Ascending aorta (tissue), 2 donors: ENCODE data around the gene ACTR5. TPM values are rescaled to one million over a fixed set of nuclear protein-coding genes. Genes with fewer than 3 reads are reported as not detected.
"Not testable (repeated sequence)": the region's sequence is repeated elsewhere in the genome, so short reads cannot be mapped to it uniquely, and the experiment has no call there.

Experiments
- DNase-seq, 2 donors: peaks; one replicate each; pipeline ENCODE4 v3.0.0-alpha.2; 2019; ENCODE audit warnings: low spot score in 2 of 2
- H3K27ac ChIP-seq, 2 donors: fragments of 200-600 bp; sonication (generic); one replicate each; pipeline ENCODE4 v1.5.1; 2016 to 2017; ENCODE audit warnings: mild to moderate bottlenecking in 1 of 2
- H3K27me3 ChIP-seq: fragments of 200-600 bp; sonication (generic); one replicate; pipeline ENCODE4 v1.5.1; 2017
- H3K36me3 ChIP-seq, 2 donors: fragments of 200-600 bp; sonication (generic); one replicate each; pipeline ENCODE4 v1.5.1; 2016
- H3K4me1 ChIP-seq, 2 donors: fragments of 200-600 bp; sonication (generic); one replicate each; pipeline ENCODE4 v1.5.1; 2016 to 2017; ENCODE audit warnings: mild to moderate bottlenecking in 1 of 2
- H3K4me3 ChIP-seq, 2 donors: fragments of 200-600 bp; sonication (generic); one replicate each; pipeline ENCODE4 v1.5.1; 2016 to 2017; ENCODE audit warnings: mild to moderate bottlenecking in 1 of 2
- H3K9me3 ChIP-seq, 2 donors: fragments of 200-600 bp; sonication (generic); one replicate each; pipeline ENCODE4 v1.5.1; 2016
- intact Hi-C: fragments of 100-400 bp; cut with DNase I; formaldehyde crosslinking; loops from one replicate; pipeline ENCODE4 v1.15.1; 2023
- total RNA-seq: library from RNA; depleted of rRNA; stranded (reverse); fragments of >200 nt; gene quantifications from one replicate; pipeline ENCODE4 v1.1.0, GENCODE V29; 2016
- TF ChIP-seq, protein P1 (sequence below), 3 experiments: fragments of 200-600 bp in 2 of 3; fragments of 450-650 bp in 1 of 3; sonication (generic) in 2 of 3; IDR thresholded peaks; one replicate each; pipeline ENCODE4 v1.5.1; 2016 to 2019; ENCODE audit warnings: antibody characterized with exemption in 3 of 3, mild to moderate bottlenecking in 1 of 3, moderate library complexity in 1 of 3

Gene ACTR5
- total RNA-seq, 1 donor from 2014 or later, result 5.9 TPM

DNA sequence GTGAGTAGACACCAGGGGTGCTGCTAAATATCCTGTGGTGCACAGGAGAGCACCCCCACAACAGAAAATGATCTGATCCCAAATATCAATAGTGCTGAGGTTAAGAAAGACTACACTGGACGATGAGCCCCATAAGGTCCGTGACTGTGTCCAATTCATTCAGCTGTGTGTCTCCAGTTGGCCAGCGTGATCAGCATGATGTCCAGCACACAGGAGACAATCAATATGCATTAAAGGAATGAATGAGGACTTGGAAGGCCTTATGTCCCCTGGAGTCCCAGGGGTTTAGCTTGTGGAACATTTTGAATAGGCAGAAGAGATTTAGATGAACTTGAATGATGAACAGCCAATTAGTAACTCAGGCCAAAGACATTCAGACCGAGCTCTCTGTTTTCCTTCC, 63.5 kb downstream of the ACTR5 start:
- peaks cover 0 to 1% of the 10 kb centered on the region in 2 donors for H3K4me1 ChIP-seq
- intact Hi-C loops, result loop anchor here (10.0 kb wide), 1 partner anchor 83 kb away; no protein-coding TSS in a partner anchor
- H3K27me3 ChIP-seq, result no peaks in the 10 kb centered on the region
- no peak overlapping the region for H3K27ac ChIP-seq
- TF ChIP-seq, protein P1, sequence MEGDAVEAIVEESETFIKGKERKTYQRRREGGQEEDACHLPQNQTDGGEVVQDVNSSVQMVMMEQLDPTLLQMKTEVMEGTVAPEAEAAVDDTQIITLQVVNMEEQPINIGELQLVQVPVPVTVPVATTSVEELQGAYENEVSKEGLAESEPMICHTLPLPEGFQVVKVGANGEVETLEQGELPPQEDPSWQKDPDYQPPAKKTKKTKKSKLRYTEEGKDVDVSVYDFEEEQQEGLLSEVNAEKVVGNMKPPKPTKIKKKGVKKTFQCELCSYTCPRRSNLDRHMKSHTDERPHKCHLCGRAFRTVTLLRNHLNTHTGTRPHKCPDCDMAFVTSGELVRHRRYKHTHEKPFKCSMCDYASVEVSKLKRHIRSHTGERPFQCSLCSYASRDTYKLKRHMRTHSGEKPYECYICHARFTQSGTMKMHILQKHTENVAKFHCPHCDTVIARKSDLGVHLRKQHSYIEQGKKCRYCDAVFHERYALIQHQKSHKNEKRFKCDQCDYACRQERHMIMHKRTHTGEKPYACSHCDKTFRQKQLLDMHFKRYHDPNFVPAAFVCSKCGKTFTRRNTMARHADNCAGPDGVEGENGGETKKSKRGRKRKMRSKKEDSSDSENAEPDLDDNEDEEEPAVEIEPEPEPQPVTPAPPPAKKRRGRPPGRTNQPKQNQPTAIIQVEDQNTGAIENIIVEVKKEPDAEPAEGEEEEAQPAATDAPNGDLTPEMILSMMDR (IDR thresholded peaks at IDR 0.05), result no peak
- no peaks in the 10 kb centered on the region for H3K9me3 ChIP-seq
- H3K4me3 ChIP-seq, result no peak overlapping the region
- DNase-seq, result no peak
- H3K36me3 ChIP-seq, result no peaks in the 10 kb centered on the region

DNA sequence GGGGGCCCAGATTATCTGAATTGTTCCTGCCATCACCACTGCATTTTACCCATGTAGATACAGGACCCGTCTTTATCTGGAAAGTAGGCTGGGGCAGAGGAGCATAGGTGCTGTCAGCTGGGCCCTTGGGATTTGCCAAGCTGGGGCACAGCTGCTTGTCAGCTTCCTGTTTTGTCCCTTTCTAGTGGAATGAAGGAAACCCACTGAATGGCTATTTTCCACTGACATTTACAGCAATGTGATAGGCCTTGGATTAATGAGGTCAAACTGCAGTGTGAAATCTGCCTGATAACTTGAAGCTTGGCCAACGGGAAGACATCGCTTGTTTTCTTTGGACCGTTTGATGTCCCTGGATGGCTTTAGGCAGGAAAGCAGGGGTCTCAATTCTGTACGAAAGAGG, 63.9 kb downstream of the ACTR5 start:
- TF ChIP-seq, protein P1 (IDR thresholded peaks at IDR 0.05), result no peak
- intact Hi-C loops, result loop anchor here (10.0 kb wide), 1 partner anchor 83 kb away; no protein-coding TSS in a partner anchor
- H3K36me3 ChIP-seq, result no peaks in the 10 kb centered on the region
- DNase-seq, result no peak
- H3K27me3 ChIP-seq, result no peaks in the 10 kb centered on the region
- H3K9me3 ChIP-seq, result no peaks in the 10 kb centered on the region
- no peaks in the 10 kb centered on the region for H3K4me1 ChIP-seq
- no peak overlapping the region for H3K4me3 ChIP-seq
- no peak overlapping the region for H3K27ac ChIP-seq

GRCh38 chr20:38812709-38813573, 64.7 kb downstream of the ACTR5 start:
- intact Hi-C loops, result loop anchor here (10.0 kb wide), 1 partner anchor 82 kb away; no protein-coding TSS in a partner anchor
- Histone ChIP-seq H3K27ac (no peak overlapping the region), H3K9me3 (no peaks in the 10 kb centered on the region), H3K4me3 (no peak overlapping the region), H3K4me1 (no peaks in the 10 kb centered on the region), H3K27me3 (no peaks in the 10 kb centered on the region), H3K36me3 (no peaks in the 10 kb centered on the region)
- peak in 1 of 2 donors; percentile 46 for DNase-seq
- TF ChIP-seq, protein P1 (IDR thresholded peaks at IDR 0.05), result no peak

- H3K36me3 ChIP-seq, H3K9me3 ChIP-seq, H3K27ac ChIP-seq, DNase-seq, H3K4me3 ChIP-seq, H3K27me3 ChIP-seq, H3K4me1 ChIP-seq: not testable (repeated sequence)
- intact Hi-C loops, result loop anchor here (10.0 kb wide), 1 partner anchor 81 kb away; no protein-coding TSS in a partner anchor
These were observed 65.3 kb downstream of the ACTR5 start for GRCh38 chr20:38813574-38813962.

DNA sequence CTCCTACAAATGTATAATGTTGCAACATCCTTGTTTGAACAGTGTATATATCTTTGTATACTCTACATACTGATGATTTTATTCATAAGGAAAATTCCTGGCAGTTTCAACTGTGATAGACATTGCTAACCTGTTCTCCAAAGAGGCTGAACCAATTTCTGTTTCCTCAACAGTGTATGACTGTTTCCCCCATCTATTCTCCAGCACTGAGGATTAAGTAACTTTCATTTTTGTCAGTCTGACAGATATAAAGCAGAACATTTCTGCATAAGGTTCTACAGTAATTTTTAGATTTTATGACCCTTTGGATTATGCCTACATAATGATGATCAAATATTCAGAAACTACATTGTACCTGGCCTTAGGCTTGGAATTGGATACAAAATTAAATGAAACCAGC, 67.2 kb downstream of the ACTR5 start:
- Histone ChIP-seq H3K4me1 (no peaks in the 10 kb centered on the region), H3K36me3 (no peaks in the 10 kb centered on the region), H3K4me3 (no peak overlapping the region), H3K27me3 (no peaks in the 10 kb centered on the region), H3K9me3 (no peaks in the 10 kb centered on the region), H3K27ac (no peak overlapping the region)
- no peak for DNase-seq
- intact Hi-C loops, result loop anchor here (10.0 kb wide), 1 partner anchor 79 kb away; no protein-coding TSS in a partner anchor
- TF ChIP-seq, protein P1 (IDR thresholded peaks at IDR 0.05), result no peak
